Colonic mucosa (tissue), 4 donors: ENCODE measurements around the gene PARP1. TPM values are rescaled to one million over a fixed set of nuclear protein-coding genes. Genes with fewer than 3 reads are reported as not detected.

Experiments
- DNase-seq: peaks from one replicate; pipeline ENCODE4 v3.0.0-alpha.2; 2020
- H3K27ac ChIP-seq: fragments of 200-600 bp; one replicate; pipeline ENCODE4 v1.8.0; 2021
- H3K27me3 ChIP-seq: fragments of 200-600 bp; one replicate; pipeline ENCODE4 v1.8.0; 2021
- H3K36me3 ChIP-seq: fragments of 200-600 bp; one replicate; pipeline ENCODE4 v1.8.0; 2021
- H3K4me1 ChIP-seq: fragments of 200-600 bp; one replicate; pipeline ENCODE4 v1.8.0; 2021; ENCODE audit warnings: mild to moderate bottlenecking
- H3K4me3 ChIP-seq: fragments of 200-600 bp; one replicate; pipeline ENCODE4 v1.8.0; 2021
- H3K9ac ChIP-seq, 2 donors: one replicate each; pipeline ENCODE4 v1.7.0; 2013; ENCODE audit warnings: control low read depth in 2 of 2, low read depth in 2 of 2, low read length in 2 of 2
- H3K9me3 ChIP-seq: fragments of 200-600 bp; one replicate; pipeline ENCODE4 v1.8.0; 2021
- CTCF ChIP-seq: fragments of 200-600 bp; IDR thresholded peaks from one replicate; pipeline ENCODE4 v1.8.0; 2022; ENCODE audit warnings: antibody characterized with exemption, mild to moderate bottlenecking
- intact Hi-C: fragments of 100-400 bp; cut with DNase I; formaldehyde crosslinking; loops from one replicate; pipeline ENCODE4 v1.14.1; 2022
- total RNA-seq, 2 donors: library from RNA; stranded (reverse); fragmentation: NEBNext Ultra II Directional in 1 of 2; extraction: Animal tissue kit (Norgen Biotek cat#: 25700) in 1 of 2; gene quantifications; one replicate each; pipeline ENCODE4 v1.2.1, GENCODE V29; 2021
- donor health status: healthy.
- donor health status: DM: no; HTN: no; CAD: no.
- donor health status: DM: no; HTN: no; CAD: no.

Gene PARP1
- total RNA-seq, 2 donors from 2014 or later: 56.7 to 96.3 TPM

DNA sequence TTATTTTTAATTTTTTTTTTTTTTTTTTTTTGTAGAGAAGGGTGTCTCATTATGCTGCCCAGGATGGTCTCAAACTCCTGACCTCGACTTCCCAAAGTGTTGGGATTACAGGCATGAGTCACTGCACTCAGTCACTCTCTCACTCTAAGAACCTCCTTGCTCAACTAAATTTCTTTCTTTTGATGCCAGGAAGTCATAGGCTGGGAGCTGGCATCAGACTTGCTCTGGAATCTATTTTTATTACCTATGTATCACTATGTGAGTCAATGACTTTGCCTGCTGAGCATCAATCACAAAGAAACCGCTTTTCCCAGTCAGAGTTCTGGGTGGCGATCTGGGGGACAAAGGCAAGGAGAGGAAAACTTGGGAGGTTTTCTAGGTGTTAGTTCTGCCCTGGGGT lies 35.5 kb upstream of the PARP1 start:
- Histone ChIP-seq H3K9me3 (no peaks in the 10 kb centered on the region), H3K4me1 (no peaks in the 10 kb centered on the region), H3K27me3 (no peaks in the 10 kb centered on the region), H3K27ac (no peak overlapping the region), H3K4me3 (no peak overlapping the region), H3K36me3 (no peaks in the 10 kb centered on the region), H3K9ac (no peak overlapping the region)
- intact Hi-C loops: no loop called here
- no peak for DNase-seq
- TF ChIP-seq CTCF: no peak

GRCh38 chr1:226443033-226443432 lies 35.1 kb upstream of the PARP1 start:
- no peak for TF ChIP-seq CTCF
- no peak overlapping the region for H3K4me3 ChIP-seq
- no peak overlapping the region for H3K27ac ChIP-seq
- intact Hi-C loops: no loop called here
- no peaks in the 10 kb centered on the region for H3K36me3 ChIP-seq
- H3K9ac ChIP-seq: no peak overlapping the region
- no peaks in the 10 kb centered on the region for H3K4me1 ChIP-seq
- DNase-seq: no peak
- no peaks in the 10 kb centered on the region for H3K27me3 ChIP-seq
- no peaks in the 10 kb centered on the region for H3K9me3 ChIP-seq

GRCh38 chr1:226441629-226442028 lies 33.7 kb upstream of the PARP1 start:
- H3K9me3 ChIP-seq: no peaks in the 10 kb centered on the region
- H3K27ac ChIP-seq: no peak overlapping the region
- no peak overlapping the region for H3K4me3 ChIP-seq
- intact Hi-C loops: no loop called here
- no peaks in the 10 kb centered on the region for H3K36me3 ChIP-seq
- no peak for TF ChIP-seq CTCF
- H3K9ac ChIP-seq: no peak overlapping the region
- H3K27me3 ChIP-seq: no peaks in the 10 kb centered on the region
- H3K4me1 ChIP-seq: no peaks in the 10 kb centered on the region
- no peak for DNase-seq

GRCh38 chr1:226440512-226440911 lies 32.6 kb upstream of the PARP1 start:
- no peak for TF ChIP-seq CTCF
- Histone ChIP-seq H3K4me1 (no peaks in the 10 kb centered on the region), H3K27me3 (no peaks in the 10 kb centered on the region), H3K27ac (no peak overlapping the region), H3K36me3 (no peaks in the 10 kb centered on the region), H3K9ac (no peak overlapping the region), H3K9me3 (no peaks in the 10 kb centered on the region), H3K4me3 (no peak overlapping the region)
- no peak for DNase-seq
- intact Hi-C loops: no loop called here

GRCh38 chr1:226438007-226438406 lies 30.1 kb upstream of the PARP1 start:
- no peak overlapping the region for H3K9ac ChIP-seq
- H3K9me3 ChIP-seq: no peaks in the 10 kb centered on the region
- no peaks in the 10 kb centered on the region for H3K4me1 ChIP-seq
- intact Hi-C loops: no loop called here
- no peak for TF ChIP-seq CTCF
- no peak overlapping the region for H3K4me3 ChIP-seq
- no peak for DNase-seq
- no peak overlapping the region for H3K27ac ChIP-seq
- H3K36me3 ChIP-seq: no peaks in the 10 kb centered on the region
- H3K27me3 ChIP-seq: no peaks in the 10 kb centered on the region
